ENCODE results near the gene RNF186.

GRCh38 chr1:19793360-19794046 lies 21.6 kb downstream of the RNF186 start:
- TF ChIP-seq CTCF (conservative IDR thresholded peaks at IDR 0.05): no peak
- TF ChIP-seq ZFX (IDR thresholded peaks at IDR 0.05): no peak
